ENCODE measurements around the gene PACRG.

The PACRG gene

DNA sequence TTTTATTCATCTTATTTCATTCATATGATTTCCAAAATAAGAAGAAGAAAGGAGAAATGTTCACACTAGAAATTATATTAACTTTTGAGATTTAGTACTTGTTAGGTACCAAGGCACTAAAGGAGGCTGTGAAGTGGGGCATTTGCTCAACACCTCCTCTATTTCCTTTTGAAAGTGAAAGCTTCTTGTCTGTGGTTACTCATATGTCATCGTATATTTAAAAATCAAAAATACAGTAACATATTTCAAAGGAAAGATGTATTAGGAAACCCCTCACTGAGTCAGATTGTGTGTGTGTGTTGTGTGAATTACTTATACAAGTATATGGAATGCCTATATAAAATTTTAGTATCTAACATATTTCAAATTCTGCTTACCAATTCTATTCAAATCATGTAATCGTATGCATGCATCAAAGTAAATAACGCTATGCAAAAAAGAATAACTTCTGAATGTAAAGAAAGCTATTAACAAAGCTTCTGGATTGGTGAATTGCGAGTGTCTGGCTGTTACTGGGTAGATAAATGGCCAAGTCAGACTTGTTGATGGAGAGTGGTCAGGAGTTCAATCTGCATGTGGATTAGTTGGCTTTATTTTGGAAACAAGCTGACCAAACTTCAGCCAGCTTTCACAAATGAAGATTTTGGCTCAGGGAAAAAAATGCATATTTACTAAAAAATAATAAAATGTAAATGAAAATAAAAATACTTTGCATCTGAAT is 70.9 kb downstream of the PACRG start:
- DNase-seq = no peak

- no peak for DNase-seq
Observed at GRCh38 chr6:162814426-162814973, 86.7 kb downstream of the PACRG start.

DNA sequence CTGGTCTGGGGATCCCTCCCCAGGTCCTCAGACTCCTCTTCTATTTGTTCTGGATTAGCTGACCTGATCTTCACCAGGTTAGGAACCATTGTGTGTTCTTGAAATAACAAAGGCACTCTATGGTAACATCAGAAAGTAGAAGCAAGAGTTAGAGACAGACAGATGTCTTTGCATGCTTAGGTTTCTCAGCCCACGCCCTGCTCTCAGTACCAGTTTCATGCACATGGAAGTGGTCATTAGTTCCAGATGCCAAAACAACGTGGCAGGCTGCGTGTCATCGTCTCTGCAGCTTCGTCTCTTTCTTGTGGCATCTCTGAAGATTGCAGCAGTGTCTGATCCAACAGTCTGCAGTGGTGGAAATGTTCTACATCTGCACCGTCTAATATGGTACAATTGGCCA is 89.4 kb downstream of the PACRG start:
- DNase-seq = no peak

GRCh38 chr6:162819284-162819683 is 91.5 kb downstream of the PACRG start:
- DNase-seq = no peak

- DNase-seq = peak; percentile 23
Observed at GRCh38 chr6:162821102-162821501, 93.3 kb downstream of the PACRG start.

DNA sequence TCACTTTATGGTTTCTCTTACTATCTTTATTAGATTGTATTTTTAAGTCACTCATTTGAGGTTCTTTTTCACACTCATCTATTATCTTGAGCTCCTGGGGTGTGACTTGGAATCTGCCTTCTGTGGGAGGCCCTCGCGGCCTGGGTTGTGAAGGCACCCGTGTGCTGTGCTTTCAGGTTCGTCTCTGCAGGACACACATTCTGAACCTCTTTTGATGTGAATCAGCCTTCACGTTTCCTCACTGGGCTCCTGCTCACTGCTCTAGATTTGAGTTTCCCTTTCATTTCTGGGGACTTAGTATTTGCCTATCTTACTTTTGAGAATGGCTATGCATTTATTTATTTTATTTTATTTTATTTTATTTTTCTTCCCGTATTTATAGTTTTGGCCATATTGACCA is 97.8 kb downstream of the PACRG start:
- DNase-seq = no peak

- DNase-seq = no peak
Observed at GRCh38 chr6:162829013-162829742, 101.4 kb downstream of the PACRG start.

DNA sequence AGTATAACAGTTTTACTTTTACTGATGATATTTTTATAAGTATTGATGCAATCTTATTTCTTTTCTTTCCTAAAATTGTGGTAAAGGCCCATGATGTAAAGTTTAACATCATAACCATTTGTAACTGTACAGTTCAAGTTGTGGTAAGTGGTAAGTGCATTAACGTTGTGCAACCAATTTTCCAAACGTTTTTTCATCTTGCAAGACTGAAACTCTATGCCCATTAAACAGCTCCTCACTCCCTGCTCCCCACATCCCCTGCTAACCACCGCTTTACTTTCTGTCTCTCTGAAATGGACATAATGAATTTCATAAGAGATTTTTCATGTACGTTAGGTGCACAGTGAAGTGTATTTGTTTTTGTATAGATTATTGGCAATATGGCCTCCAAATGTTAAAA is 106.0 kb downstream of the PACRG start:
- DNase-seq = no peak

DNA sequence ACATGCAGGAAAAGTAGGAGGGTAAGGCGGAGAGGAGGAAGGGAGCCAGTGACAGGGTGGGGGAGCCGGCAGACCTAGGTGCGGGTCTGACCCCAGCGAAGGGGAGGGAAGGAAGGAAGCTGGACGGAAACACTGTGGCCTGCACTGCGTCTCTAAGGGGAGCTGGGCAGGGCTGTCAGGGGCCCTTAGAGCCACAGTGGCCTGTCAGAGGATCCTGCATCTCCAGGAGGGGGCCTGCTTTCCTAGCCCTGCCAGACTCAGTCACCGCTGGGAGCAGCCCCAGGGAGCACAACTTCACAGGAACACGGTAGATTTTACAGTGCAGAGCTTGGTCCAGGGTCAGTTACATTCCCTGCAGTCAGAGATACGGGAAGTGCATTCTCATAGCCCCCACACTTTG is 118.2 kb downstream of the PACRG start:
- DNase-seq = no peak

- no peak for DNase-seq
Observed at GRCh38 chr6:162846723-162847122, 118.9 kb downstream of the PACRG start.

- DNase-seq = no peak
Observed at GRCh38 chr6:162849269-162849668, 121.5 kb downstream of the PACRG start.

- no peak for DNase-seq
Observed at GRCh38 chr6:162852192-162852591, 124.4 kb downstream of the PACRG start.

DNA sequence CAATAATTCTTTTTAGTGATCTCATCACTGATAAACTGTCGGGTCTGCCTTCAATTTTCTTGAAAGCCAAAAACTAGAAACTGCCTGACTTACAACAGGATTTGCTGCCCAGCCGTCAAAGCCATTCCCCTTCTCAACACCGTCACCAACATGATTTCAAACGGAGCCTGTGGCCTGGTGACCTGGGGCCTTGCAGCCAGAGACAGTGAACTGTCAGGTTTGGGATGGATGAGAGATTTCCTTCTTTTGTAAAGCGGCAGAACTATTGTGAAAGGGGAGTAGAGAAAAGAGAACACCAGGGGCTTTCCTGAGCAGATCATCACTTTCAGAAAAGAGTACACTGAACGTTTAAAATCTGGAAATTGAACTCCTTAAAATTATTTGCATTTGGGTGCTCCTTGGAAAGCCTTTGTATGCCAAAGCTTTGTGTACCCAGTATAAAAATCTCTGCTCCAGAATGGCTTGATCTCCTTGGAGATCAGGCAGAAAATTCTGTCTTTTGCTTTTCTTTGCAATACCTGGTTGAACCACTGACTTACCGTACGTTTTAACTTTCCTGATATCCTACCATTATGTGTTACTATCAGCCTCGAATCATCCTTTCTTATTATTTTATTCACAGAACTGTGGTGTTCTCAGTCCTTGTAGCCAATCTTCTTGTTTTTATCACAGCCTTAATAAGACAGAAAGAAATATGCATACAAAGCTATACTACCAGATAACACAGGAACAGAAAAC is 125.2 kb downstream of the PACRG start:
- no peak for DNase-seq

- peak; percentile 6 for DNase-seq
Observed at GRCh38 chr6:162854228-162854627, 126.5 kb downstream of the PACRG start.

- DNase-seq = peak; percentile 3
Observed at GRCh38 chr6:162854734-162855191, 127.0 kb downstream of the PACRG start.

DNA sequence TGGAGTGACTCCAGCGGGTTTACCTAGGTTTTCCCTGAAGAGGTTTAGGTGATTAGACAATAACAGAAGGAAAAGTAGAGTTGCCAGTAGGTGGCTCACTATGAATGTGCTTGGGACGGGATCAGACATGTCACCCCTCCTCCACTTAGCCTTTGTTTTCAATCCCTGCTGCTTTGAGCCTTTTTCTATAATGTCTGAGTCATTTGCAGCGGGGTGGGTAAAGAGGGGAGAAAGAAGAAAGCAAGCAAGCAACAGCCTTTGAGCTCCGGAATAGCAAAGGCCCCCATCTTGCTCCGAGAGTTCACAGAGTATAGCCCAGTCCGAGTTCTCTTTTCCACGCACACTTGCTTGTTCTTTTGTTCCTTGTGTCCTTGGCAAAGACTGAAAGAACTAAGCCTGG is 129.1 kb downstream of the PACRG start:
- DNase-seq = peak; percentile 48

GRCh38 chr6:162857326-162857725 is 129.6 kb downstream of the PACRG start:
- no peak for DNase-seq

DNA sequence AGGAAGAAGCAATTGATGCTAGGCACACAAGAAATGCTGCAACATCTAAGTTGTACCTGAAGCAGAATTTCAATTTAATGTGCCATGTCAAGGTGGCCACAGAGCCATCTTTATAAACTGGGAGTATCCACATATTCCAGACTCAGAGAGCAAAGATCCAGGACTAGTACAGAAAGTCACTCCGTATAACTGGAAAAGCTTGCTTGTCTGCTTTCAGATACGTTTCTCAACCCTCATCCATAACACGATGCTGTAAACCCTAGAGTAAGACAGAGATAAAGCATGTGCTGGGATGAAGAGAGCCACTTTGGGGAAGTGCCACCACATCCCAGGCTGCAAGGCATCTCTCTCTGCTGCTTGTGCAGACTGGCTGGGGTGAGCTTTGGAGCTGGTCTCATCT is 134.7 kb downstream of the PACRG start:
- no peak for DNase-seq

DNA sequence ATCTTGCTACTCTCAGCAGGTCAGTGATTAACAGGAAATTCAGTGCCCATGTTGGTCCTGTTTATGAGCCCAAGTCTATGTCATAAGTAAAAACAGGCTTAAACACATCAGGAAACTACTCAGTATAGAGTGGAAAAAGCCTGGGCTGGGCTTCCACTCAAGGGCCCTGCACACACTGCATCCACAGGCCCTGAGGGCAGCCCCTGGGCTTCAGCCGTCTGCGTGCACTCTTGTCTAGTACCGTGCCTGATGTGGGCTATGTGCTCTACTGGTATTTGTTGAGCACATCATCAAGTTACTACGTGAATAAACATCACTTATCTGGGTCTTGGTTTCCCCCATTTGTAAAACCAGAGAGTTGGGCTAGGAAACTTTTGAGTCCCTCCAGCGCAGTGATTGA is 135.2 kb downstream of the PACRG start:
- DNase-seq = no peak

DNA sequence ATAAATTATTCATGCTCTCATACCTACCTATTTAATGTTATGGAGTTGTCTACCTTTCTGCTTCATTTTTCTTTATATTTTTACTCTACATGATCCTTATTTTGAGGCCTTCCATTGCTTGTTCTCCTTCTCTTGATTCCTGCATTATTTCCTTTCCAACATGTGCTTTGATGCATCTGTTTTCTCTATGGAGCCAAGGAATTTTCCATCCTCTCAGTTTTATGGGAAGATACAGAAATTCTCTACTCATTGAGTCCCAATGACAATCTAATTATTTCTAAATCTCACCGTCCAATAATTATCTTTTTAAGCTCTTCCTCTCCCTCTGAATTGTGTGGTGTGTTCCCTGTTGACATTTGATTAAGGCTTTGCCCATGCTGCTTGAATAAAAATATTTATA is 136.0 kb downstream of the PACRG start:
- DNase-seq = no peak

DNA sequence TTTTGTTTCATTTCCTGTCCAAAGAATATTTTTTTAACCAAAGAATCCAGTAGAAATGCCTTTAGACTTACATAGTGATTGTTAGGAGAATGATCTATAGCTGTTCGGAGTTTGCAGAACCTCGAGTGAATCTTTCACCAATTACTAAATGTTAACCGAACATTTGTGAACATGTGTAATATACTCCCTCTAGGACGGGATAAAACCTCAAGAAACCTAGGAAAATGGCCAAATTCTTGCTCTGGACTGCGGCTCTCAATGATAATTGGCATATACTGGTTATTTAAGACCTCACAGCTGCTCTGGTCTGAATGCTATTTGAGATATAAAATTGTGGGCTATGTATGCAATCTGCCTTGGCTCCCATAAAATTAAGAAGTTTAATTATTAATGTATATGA is 137.1 kb downstream of the PACRG start:
- no peak for DNase-seq

DNA sequence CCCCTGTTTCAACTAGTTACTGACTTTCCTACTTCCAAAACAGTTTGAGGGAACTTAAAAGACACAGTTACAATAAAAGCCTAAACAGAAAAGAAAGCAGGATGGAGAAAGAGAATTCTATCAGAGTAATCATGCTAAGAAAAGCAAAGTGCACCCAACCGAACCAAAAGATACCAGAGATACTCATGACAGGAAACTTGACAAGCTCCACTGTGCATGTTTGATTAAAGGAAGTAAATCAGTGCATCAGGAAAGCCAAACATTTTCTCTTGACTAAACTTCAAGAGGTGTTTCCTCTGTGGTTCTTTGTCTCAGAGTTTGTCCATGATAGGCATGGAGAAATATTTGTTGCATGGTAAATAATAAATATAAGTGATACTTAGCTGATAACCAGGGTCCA is 138.9 kb downstream of the PACRG start:
- no peak for DNase-seq

- DNase-seq = no peak
Observed at GRCh38 chr6:162868397-162868796, 140.6 kb downstream of the PACRG start.

DNA sequence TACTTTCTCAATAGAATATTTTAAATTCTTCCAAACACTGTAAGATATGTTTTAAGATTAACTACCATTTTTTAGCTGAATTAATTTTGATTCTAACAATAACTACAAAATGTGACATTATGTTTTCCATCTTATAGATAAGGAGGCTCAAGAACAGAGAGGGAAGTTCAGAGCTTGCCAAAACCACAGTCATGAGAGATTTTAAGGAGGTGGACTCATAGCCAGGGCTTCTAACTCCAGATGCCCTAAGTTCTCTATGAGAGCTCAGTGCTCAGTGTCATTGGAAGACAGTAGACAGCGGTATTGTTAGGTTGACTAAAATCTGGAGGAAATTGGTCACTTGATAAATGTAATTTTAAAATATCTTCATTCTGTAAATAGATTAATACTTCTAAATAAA is 144.2 kb downstream of the PACRG start:
- no peak for DNase-seq
